Osteocyte (in vitro differentiated cells): ENCODE data around the gene CDH8. TPM values are rescaled to one million over a fixed set of nuclear protein-coding genes. Genes with fewer than 3 reads are reported as not detected.

Experiments used
- DNase-seq: peaks from one replicate; pipeline ENCODE4 v3.0.0; 2021; ENCODE audit warnings: mixed read lengths; ENCODE audit not compliant: unreplicated experiment; ENCODE audit errors: extremely low spot score
- H3K27ac Mint-ChIP-seq: one replicate; pipeline ENCODE4 v1.8.0; 2021; ENCODE audit warnings: mild to moderate bottlenecking, mixed read lengths; ENCODE audit not compliant: unreplicated experiment
- H3K27me3 Mint-ChIP-seq: one replicate; pipeline ENCODE4 v1.8.0; 2021; ENCODE audit warnings: mixed read lengths; ENCODE audit not compliant: unreplicated experiment
- H3K36me3 Mint-ChIP-seq: one replicate; pipeline ENCODE4 v1.8.0; 2021; ENCODE audit warnings: mixed read lengths; ENCODE audit not compliant: unreplicated experiment
- H3K4me1 Mint-ChIP-seq: one replicate; pipeline ENCODE4 v1.8.0; 2021; ENCODE audit warnings: mixed read lengths; ENCODE audit not compliant: unreplicated experiment
- H3K4me3 Mint-ChIP-seq: one replicate; pipeline ENCODE4 v1.8.0; 2021; ENCODE audit warnings: mild to moderate bottlenecking, moderate library complexity, mixed read lengths; ENCODE audit not compliant: unreplicated experiment
- H3K9me3 Mint-ChIP-seq: one replicate; pipeline ENCODE4 v1.8.0; 2021; ENCODE audit warnings: mixed read lengths; ENCODE audit not compliant: unreplicated experiment
- total RNA-seq: library from RNA; stranded (reverse); gene quantifications from 2 replicates; pipeline ENCODE4 v1.2.1, GENCODE V29; 2021
- TF ChIP-seq, protein P1 (sequence below): fragments of 200-600 bp; sonication (generic); IDR thresholded peaks from 2 replicates; pipeline ENCODE4 v1.5.0; 2021; ENCODE audit warnings: antibody characterized with exemption, mild to moderate bottlenecking, moderate library complexity

The CDH8 gene
- total RNA-seq, 1 donor from 2014 or later: 7.7 TPM

- DNase-seq: no peak
- Mint-ChIP-seq H3K9me3 (no peaks in the 10 kb centered on the region), H3K27me3 (no peaks in the 10 kb centered on the region), H3K4me1 (no peaks in the 10 kb centered on the region), H3K4me3 (no peak overlapping the region), H3K27ac (no peak overlapping the region), H3K36me3 (peaks cover 4% of the 10 kb centered on the region)
- TF ChIP-seq, protein P1, sequence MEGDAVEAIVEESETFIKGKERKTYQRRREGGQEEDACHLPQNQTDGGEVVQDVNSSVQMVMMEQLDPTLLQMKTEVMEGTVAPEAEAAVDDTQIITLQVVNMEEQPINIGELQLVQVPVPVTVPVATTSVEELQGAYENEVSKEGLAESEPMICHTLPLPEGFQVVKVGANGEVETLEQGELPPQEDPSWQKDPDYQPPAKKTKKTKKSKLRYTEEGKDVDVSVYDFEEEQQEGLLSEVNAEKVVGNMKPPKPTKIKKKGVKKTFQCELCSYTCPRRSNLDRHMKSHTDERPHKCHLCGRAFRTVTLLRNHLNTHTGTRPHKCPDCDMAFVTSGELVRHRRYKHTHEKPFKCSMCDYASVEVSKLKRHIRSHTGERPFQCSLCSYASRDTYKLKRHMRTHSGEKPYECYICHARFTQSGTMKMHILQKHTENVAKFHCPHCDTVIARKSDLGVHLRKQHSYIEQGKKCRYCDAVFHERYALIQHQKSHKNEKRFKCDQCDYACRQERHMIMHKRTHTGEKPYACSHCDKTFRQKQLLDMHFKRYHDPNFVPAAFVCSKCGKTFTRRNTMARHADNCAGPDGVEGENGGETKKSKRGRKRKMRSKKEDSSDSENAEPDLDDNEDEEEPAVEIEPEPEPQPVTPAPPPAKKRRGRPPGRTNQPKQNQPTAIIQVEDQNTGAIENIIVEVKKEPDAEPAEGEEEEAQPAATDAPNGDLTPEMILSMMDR: no peak
Observed at GRCh38 chr16:61901689-61902088, 134.5 kb downstream of the CDH8 start.

- H3K9me3 Mint-ChIP-seq: no peaks in the 10 kb centered on the region
- no peaks in the 10 kb centered on the region for H3K27me3 Mint-ChIP-seq
- no peaks in the 10 kb centered on the region for H3K4me1 Mint-ChIP-seq
- TF ChIP-seq, protein P1: no peak
- no peak for DNase-seq
- H3K4me3 Mint-ChIP-seq: no peak overlapping the region
- no peak overlapping the region for H3K27ac Mint-ChIP-seq
- peaks cover 4% of the 10 kb centered on the region for H3K36me3 Mint-ChIP-seq
Observed at GRCh38 chr16:61900482-61900881, 135.8 kb downstream of the CDH8 start.

DNA sequence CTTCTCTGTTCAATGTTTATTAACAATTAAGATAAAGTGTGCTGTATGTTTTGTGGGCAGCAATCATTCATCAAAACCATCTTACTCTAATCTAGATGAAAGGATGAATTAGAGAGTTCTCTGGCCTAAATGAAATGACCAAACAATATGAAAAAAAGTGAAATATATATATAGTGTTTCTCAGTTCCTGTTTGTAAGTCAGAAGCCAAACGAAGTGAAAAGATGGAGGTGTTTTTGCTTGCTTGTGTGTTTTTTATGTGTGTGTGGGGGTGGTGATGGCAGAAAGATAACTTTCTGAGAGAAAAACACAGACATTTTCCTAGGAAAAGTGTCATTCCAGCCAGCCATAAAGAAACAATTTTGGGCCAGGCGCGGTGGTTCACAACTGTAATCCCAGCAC, 138.6 kb downstream of the CDH8 start:
- Mint-ChIP-seq H3K27me3 (no peaks in the 10 kb centered on the region), H3K4me3 (no peak overlapping the region), H3K27ac (no peak overlapping the region), H3K9me3 (no peaks in the 10 kb centered on the region), H3K4me1 (no peaks in the 10 kb centered on the region), H3K36me3 (peaks cover 4% of the 10 kb centered on the region)
- TF ChIP-seq, protein P1: no peak
- no peak for DNase-seq

GRCh38 chr16:61892531-61892930, 143.7 kb downstream of the CDH8 start:
- no peak overlapping the region for H3K4me3 Mint-ChIP-seq
- TF ChIP-seq, protein P1: no peak
- no peaks in the 10 kb centered on the region for H3K36me3 Mint-ChIP-seq
- peaks cover 4% of the 10 kb centered on the region for H3K4me1 Mint-ChIP-seq
- H3K9me3 Mint-ChIP-seq: peaks cover under 1% of the 10 kb centered on the region
- no peak for DNase-seq
- H3K27ac Mint-ChIP-seq: no peak overlapping the region
- no peaks in the 10 kb centered on the region for H3K27me3 Mint-ChIP-seq

- Mint-ChIP-seq H3K9me3 (peaks cover 3% of the 10 kb centered on the region), H3K27me3 (no peaks in the 10 kb centered on the region), H3K27ac (no peak overlapping the region), H3K36me3 (no peaks in the 10 kb centered on the region), H3K4me3 (no peak overlapping the region), H3K4me1 (peaks cover 4% of the 10 kb centered on the region)
- no peak for DNase-seq
- TF ChIP-seq, protein P1: no peak
Observed at GRCh38 chr16:61891460-61891859, 144.8 kb downstream of the CDH8 start.
